Skeletal muscle tissue (tissue), 4 donors: ENCODE data around the gene ARSJ. TPM values are rescaled to one million over a fixed set of nuclear protein-coding genes. Genes with fewer than 3 reads are reported as not detected.
A peak's percentile ranks its signal among the peaks of the same experiment; 100 is the strongest.

Experiments used
- H3K27ac ChIP-seq: one replicate; pipeline ENCODE4 v1.7.0; 2013; ENCODE audit warnings: mild to moderate bottlenecking, low read depth, low read length, inconsistent platforms
- H3K27me3 ChIP-seq, 3 donors: one replicate each; pipeline ENCODE4 v1.7.0; 2013; ENCODE audit warnings: low read length in 3 of 3; ENCODE audit not compliant: control insufficient read depth in 3 of 3, insufficient read depth in 3 of 3
- H3K36me3 ChIP-seq, 3 donors: one replicate each; pipeline ENCODE4 v1.7.0; 2013; ENCODE audit warnings: low read length in 3 of 3; ENCODE audit not compliant: control insufficient read depth in 3 of 3, insufficient read depth in 3 of 3
- H3K4me1 ChIP-seq, 3 donors: one replicate each; pipeline ENCODE4 v1.7.0; 2013; ENCODE audit warnings: low read length in 3 of 3, mild to moderate bottlenecking in 3 of 3; ENCODE audit not compliant: control insufficient read depth in 3 of 3, insufficient read depth in 3 of 3
- H3K4me3 ChIP-seq, 3 donors: one replicate each; pipeline ENCODE4 v1.7.0; 2013; ENCODE audit warnings: low read length in 3 of 3
- H3K9ac ChIP-seq, 3 donors: one replicate each; pipeline ENCODE4 v1.7.0; 2013; ENCODE audit warnings: low read length in 3 of 3, mild to moderate bottlenecking in 3 of 3, moderate library complexity in 2 of 3, low read depth in 1 of 3
- H3K9me3 ChIP-seq, 3 donors: one replicate each; pipeline ENCODE4 v1.7.0; 2013; ENCODE audit warnings: low read length in 3 of 3; ENCODE audit not compliant: control insufficient read depth in 3 of 3
- total RNA-seq: library from RNA; depleted of rRNA; stranded (reverse); fragments of >200 nt; gene quantifications from one replicate; pipeline ENCODE4 v1.2.3, GENCODE V29; 2014
- donor health status: Osteomylitis.

The ARSJ gene
- total RNA-seq, 1 donor from 2014 or later, result 5.2 TPM

DNA sequence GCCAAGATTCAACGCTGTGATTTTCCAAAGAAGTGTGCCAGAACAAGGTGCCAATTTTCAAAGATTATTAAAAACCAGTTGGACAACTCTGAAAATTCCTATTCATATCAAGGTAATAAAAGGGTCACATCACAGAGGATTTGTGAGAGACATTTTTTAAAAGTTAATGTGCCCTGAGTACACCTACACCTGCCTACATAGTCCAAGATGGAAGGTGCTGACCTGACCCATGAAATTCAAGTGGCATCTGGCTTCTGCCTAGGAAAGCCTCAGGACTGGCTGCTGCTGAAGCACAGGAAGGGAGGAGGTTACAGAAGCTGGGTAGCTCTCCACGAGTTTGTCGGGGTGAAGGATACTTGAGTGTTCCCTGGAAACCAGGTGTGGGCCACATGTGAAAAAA, 11.4 kb upstream of the ARSJ start:
- Histone ChIP-seq H3K27ac (no peak overlapping the region), H3K9ac (no peak overlapping the region), H3K9me3 (peaks cover 0 to 3% (median 0%) of the 10 kb centered on the region in 3 donors), H3K4me3 (no peak overlapping the region), H3K36me3 (no peaks in the 10 kb centered on the region), H3K4me1 (no peaks in the 10 kb centered on the region), H3K27me3 (no peaks in the 10 kb centered on the region)

DNA sequence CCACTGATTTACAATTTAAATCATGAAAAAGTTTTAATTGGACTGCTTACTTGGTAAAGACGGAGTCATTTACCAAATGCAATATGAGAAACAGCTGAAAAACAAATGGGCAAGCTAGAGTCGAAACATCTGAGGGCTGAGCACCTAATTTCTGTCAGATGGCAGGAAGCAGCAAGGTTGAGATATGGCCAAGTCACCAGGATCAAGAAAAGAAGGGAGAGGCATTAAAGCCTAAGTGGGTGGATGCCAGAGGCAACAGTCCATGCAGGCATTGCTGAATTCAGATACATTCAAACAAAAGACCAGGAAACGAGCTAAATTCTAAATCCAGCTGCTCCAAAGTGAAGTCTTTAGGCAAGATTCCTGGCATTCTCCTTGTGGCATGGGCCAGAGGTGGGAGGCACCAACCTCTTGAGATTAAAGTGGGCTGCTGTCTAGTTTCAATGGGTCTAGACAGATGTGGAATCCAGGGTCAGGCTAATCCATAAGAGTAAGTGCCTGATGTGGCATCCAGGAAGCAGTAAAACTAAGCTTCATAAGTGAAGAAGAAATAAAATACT, 8.0 kb upstream of the ARSJ start:
- H3K4me1 ChIP-seq, result no peaks in the 10 kb centered on the region
- peaks cover 0 to 3% (median 0%) of the 10 kb centered on the region in 3 donors for H3K9me3 ChIP-seq
- H3K36me3 ChIP-seq, result no peaks in the 10 kb centered on the region
- no peak overlapping the region for H3K9ac ChIP-seq
- no peak overlapping the region for H3K27ac ChIP-seq
- H3K27me3 ChIP-seq, result no peaks in the 10 kb centered on the region
- no peak overlapping the region for H3K4me3 ChIP-seq

DNA sequence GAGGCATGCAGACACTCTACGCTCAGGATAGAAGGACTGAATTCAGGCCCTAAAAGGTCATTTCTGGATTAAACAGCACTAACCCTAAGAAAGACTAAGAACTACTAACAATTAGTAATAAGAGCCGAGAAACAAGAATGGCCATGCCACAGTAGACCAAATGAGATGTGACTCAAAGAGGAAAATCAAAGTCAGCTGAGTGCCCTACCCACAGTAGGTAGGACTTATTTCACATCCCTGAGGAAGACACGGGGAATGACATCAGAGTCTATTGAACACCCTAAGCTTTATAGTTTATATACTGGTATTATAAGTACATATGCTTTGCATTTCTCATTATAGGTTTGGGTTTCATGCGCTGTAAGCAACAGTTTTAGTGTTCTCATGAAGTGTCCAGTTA, 2.7 kb upstream of the ARSJ start:
- Histone ChIP-seq H3K36me3 (no peaks in the 10 kb centered on the region), H3K27me3 (peaks cover 0 to 16% (median 14%) of the 10 kb centered on the region in 3 donors), H3K4me3 (no peak overlapping the region), H3K9me3 (no peaks in the 10 kb centered on the region), H3K27ac (no peak overlapping the region), H3K9ac (no peak overlapping the region), H3K4me1 (peaks cover 3 to 15% (median 11%) of the 10 kb centered on the region in 3 donors)

DNA sequence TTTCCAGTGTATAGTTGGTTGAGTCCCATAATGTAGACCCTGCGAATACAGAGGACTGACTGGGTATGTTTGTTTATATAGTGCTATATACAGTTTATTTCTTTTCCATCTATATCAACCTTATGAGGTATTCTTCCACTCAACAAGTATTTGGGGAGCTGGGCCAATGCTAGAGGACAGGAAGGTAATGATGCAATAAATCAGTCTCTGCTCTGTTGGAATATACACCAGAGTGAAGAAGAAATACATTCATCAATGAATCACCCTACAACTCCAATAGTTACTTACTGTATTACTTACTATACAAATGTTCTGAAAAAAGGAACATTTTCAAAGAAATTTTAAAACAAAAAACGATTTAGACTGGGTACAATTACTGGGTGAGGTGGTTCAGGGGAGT, 2.1 kb upstream of the ARSJ start:
- H3K27ac ChIP-seq, result no peak overlapping the region
- no peak overlapping the region for H3K4me3 ChIP-seq
- H3K4me1 ChIP-seq, result peaks cover 3 to 15% (median 11%) of the 10 kb centered on the region in 3 donors
- H3K9me3 ChIP-seq, result no peaks in the 10 kb centered on the region
- peaks cover 0 to 16% (median 14%) of the 10 kb centered on the region in 3 donors for H3K27me3 ChIP-seq
- no peaks in the 10 kb centered on the region for H3K36me3 ChIP-seq
- no peak overlapping the region for H3K9ac ChIP-seq

DNA sequence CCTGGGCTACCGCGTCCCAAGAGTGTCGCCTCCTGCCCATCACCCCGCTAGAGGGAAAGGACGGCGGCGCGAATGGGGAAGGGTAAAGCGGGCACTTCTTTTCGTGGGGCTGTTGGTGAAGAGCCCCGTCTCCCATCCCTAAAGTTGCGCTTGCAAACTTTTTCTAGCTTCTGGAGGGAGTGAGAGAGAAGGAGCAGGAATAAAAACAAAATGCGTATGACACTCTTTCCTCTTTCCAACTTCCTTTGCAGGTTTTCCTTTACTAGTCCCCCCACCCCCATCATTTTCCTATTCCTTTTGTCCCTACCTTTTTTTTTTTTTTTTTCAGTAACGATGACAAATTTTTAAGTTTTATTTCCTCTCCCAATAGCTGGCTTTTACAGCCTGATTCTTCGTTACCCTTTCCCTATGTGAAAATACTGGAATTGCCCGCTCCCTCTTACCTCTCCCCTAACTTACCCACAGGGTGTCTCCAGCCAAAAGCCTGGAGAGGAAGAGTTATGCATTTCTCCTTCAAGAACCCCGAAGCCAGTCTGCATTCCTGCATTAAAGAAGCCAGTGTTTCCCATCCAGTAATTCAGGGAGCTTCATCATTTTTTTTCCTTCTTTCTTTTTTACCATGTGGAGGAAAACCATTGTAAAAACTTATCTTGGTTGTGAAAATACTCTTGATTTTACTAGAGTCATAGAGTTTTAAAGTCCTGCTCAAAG, 613 bp upstream of the ARSJ start:
- Histone ChIP-seq H3K27ac (peak overlapping the region; percentile 44), H3K9ac (peak overlapping the region; percentile 75 to 76 (median 75)), H3K4me3 (peak overlapping the region; percentile 72 to 79 (median 77))

DNA sequence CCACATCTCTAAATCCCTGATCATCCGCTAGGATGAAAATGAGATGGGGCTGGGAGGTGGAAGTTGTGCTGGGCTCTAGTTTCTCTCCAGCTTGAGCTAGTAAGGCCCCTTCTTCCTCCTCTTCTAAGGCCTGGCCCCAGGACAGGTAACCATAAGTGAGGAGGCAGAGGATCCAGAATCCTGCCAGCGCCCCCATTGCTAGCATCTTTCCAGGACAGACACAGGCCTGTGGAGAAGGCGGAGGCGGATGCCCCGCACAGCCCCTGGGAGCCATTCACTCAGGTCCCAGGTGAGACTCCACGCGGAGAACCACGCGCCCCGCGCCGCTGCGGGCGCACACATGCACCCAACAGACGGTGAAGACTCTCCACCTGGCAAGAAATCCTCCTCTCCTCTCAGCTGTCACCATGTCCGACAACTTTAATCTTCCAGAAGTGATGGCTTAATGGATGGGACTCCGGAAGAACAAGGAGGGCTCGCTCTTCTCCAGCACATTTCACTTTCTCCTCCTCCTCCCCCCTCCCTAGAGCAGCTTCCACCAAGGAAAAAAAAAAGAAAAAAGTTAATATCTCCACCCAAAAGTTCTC, 793 bp downstream of the ARSJ start:
- Histone ChIP-seq H3K27ac (peak overlapping the region; percentile 44), H3K9ac (peak overlapping the region; percentile 75 to 76 (median 75)), H3K4me3 (peak overlapping the region; percentile 72 to 79 (median 77)), H3K9me3 (peaks cover 0 to 5% (median 0%) of the 10 kb centered on the region in 3 donors), H3K27me3 (peaks cover 0 to 16% (median 14%) of the 10 kb centered on the region in 3 donors), H3K4me1 (peaks cover 3 to 15% (median 11%) of the 10 kb centered on the region in 3 donors), H3K36me3 (no peaks in the 10 kb centered on the region)

More for the DNA sequence above, 613 bp upstream of the ARSJ start:
- H3K4me1 ChIP-seq, result peaks cover 3 to 15% (median 11%) of the 10 kb centered on the region in 3 donors
- H3K9me3 ChIP-seq, result no peaks in the 10 kb centered on the region
- no peaks in the 10 kb centered on the region for H3K36me3 ChIP-seq
- H3K27me3 ChIP-seq, result peaks cover 0 to 16% (median 14%) of the 10 kb centered on the region in 3 donors

DNA sequence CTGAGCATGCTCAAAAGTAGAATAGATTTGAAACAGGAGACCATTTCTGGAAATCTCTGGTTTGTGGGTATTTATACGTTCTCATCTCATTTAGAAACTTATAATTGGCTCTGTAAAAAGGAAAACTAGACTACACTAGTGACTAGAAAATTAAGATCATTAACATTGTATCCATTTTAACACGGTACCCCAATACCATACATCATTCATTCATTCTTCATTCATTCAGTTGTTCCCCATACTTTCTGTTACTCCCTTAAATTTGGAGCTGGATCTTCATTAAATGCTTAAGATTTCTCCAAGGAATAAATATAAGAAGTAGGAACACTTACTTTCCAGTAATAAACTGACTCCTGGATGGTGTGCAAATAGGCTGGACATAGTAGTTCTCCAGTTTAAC, 1.3 kb downstream of the ARSJ start:
- Histone ChIP-seq H3K4me3 (peak overlapping the region in 2 of 3 donors; percentile 77 to 79), H3K4me1 (peaks cover 3 to 15% (median 11%) of the 10 kb centered on the region in 3 donors), H3K27me3 (peaks cover 0 to 16% (median 14%) of the 10 kb centered on the region in 3 donors), H3K9me3 (peaks cover 0 to 5% (median 0%) of the 10 kb centered on the region in 3 donors), H3K36me3 (no peaks in the 10 kb centered on the region), H3K27ac (peak overlapping the region; percentile 44), H3K9ac (no peak overlapping the region)

DNA sequence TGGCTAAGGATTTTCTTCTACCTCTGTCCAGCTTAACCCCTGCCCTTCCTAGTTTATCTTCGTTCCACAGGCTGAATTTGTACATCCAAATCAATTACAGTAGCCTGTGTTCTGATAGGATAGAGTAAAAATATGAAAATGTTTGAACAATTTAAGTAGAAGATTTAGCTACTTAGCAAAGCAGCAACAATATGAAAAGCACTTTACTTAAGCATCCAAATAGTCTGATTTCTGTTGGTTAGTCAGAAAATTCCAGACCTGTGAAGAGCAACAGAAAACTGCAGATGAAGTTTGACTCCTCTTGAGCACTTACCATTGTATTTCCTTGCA, 2.0 kb downstream of the ARSJ start:
- no peak overlapping the region for H3K4me3 ChIP-seq
- no peak overlapping the region for H3K27ac ChIP-seq
- peaks cover 3 to 15% (median 11%) of the 10 kb centered on the region in 3 donors for H3K4me1 ChIP-seq
- peaks cover 0 to 16% (median 14%) of the 10 kb centered on the region in 3 donors for H3K27me3 ChIP-seq
- H3K9me3 ChIP-seq, result peaks cover 0 to 5% (median 0%) of the 10 kb centered on the region in 3 donors
- H3K36me3 ChIP-seq, result no peaks in the 10 kb centered on the region
- no peak overlapping the region for H3K9ac ChIP-seq

DNA sequence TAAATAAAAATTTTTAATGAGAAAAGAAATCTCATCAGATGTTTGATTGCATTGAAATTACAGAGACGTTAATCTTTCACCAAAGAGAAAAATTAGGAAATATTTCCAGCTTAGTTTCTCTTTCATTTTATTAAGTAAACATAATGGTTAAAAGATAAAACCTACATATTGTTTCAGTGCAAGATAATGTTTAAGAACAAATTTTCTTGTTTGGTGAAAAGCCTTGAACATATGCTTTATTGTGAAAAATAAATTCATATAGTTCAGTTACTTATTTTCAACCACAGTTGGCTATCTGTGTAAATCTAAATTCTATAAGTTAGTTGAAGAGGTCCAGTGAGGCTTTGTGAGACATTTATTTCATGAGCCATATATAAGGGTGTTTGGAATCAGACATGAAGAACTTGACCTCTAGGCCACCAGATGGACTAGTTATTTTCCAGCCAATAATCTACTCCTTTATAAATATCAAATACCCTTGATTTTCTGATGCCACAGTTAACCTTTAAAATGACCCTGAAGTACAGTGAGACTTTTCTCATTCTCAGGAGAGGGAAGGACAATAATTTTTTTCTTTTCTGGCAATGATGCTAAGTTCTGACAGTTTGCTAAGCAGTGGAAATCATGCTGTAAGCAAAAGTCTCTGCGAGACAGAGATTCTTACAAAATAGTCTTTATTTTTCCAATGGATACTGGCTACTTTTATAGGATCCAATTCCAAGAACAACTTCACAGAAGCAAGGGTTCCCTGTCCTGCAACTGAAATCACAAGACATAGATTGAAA, 2.5 kb downstream of the ARSJ start:
- Histone ChIP-seq H3K27ac (no peak overlapping the region), H3K4me1 (peaks cover 3 to 15% (median 11%) of the 10 kb centered on the region in 3 donors), H3K36me3 (no peaks in the 10 kb centered on the region), H3K27me3 (peaks cover 0 to 16% (median 11%) of the 10 kb centered on the region in 3 donors), H3K9ac (no peak overlapping the region), H3K4me3 (peak overlapping the region in 1 of 3 donors; percentile 39), H3K9me3 (peaks cover 0 to 5% (median 0%) of the 10 kb centered on the region in 3 donors)
